Fibroblast of mammary gland (primary cell): Measurements from ENCODE around the gene GBX2.

ENCODE experiments used
- DNase-seq: peaks from one replicate; pipeline ENCODE4 v3.0.0-alpha.2; 2010; ENCODE audit warnings: low read depth
- H3K4me3 ChIP-seq: 2 replicates; pipeline ENCODE4 v1.5.1; 2011; ENCODE audit warnings: low read depth, mild to moderate bottlenecking, low read length, moderate library complexity; ENCODE audit not compliant: control insufficient read depth
- TF ChIP-seq, protein P1 (sequence below): conservative IDR thresholded peaks from 2 replicates; pipeline ENCODE4 v1.5.1; 2011; ENCODE audit warnings: low read depth, low read length, inconsistent platforms; ENCODE audit not compliant: control insufficient read depth, insufficient read depth

The GBX2 gene

DNA sequence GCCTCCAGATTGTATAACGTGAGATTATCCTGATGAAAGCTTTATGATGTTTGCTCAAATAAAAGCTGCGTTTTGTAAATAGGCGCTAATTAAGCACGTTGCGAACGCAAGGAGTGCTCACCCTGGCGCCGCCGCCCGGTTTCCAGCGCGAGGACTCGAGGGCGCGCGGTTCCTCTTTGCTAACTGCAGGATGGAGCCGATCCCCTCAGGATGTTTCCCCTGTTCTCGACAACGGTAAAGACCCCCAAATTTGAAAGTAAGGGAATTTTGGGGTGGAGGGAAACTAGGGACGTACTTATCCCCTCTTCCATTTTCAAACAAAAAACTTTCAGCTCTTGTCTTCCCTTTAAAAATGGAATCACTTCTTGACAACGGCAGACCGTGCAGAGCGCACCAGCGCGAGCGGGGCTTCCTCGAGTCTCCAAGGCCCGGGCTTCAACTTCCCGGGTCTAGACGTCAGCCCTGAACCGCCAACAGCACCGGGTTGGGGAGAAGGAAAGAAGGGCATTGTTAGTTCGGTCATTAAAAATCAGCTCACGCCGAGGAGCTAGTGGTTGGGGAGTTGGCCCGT, 1.1 kb upstream of the GBX2 start:
- no peak for DNase-seq
- no peak overlapping the region for H3K4me3 ChIP-seq
- TF ChIP-seq, protein P1, sequence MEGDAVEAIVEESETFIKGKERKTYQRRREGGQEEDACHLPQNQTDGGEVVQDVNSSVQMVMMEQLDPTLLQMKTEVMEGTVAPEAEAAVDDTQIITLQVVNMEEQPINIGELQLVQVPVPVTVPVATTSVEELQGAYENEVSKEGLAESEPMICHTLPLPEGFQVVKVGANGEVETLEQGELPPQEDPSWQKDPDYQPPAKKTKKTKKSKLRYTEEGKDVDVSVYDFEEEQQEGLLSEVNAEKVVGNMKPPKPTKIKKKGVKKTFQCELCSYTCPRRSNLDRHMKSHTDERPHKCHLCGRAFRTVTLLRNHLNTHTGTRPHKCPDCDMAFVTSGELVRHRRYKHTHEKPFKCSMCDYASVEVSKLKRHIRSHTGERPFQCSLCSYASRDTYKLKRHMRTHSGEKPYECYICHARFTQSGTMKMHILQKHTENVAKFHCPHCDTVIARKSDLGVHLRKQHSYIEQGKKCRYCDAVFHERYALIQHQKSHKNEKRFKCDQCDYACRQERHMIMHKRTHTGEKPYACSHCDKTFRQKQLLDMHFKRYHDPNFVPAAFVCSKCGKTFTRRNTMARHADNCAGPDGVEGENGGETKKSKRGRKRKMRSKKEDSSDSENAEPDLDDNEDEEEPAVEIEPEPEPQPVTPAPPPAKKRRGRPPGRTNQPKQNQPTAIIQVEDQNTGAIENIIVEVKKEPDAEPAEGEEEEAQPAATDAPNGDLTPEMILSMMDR = no peak

DNA sequence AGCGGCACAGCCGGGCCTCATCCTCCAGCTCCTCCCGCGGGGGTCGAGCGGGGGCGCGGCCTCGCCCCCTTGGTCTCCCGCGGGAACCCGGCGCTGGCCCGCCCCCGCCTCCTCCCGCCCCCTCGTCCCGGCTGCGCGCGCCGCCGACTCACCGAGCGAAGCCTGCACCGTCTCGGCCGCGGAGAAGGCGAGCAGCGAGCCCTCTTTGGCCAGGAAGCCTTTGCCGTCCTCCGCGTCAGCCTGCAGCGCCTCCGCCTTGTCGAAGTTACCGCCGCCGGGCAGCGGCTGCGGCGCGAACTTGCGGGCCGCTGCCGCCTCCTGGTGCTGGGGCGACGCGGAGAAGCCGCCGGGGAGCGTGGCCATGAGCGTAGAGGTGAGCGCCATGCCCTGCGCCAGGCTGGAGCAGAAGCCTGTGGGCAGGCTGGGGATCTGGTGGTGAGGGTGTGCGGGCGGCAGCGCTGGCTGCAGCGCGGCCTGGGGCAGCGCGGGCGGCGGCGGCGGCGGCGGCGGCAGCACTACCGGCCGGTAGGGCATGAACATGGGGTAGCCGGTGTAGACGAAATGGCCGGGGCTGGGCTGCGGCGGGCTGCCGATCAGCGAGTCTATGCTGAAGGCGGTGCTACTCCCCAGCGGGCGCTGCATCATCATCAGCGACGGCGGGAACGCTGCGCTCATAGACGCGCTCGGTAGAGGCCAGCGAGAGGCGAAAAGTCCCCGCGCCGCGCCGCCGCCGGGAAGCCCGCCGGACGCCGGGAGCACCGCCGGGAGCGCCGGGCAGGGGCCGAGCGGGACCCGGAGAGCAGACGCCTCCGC, 683 bp downstream of the GBX2 start:
- DNase-seq = peak; percentile 45
- H3K4me3 ChIP-seq = no peak overlapping the region
- TF ChIP-seq, protein P1 = no peak

DNA sequence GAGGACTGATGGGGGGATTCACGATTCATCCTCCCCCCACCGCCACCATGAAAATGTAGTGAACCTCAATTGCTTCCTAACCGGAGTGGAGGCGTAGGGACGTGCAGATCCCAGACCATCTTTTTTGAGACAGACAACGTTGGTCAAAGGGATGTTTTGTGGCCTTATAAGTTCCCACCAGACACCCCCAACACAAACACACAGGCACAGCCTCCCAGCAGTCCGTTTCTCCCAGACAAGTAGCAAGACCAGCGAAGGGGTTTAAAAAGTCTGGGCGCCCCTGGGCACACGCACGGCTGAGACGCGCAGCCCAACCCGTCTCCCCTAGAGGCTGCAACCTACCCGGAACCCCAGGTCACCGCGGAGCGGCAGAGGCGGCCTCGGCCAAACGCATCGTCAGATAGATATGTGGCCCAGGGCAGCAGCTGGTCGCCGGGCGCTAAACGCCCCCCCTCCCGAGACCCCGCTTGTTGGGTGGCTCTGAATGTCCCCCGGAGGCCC, 1.3 kb downstream of the GBX2 start:
- TF ChIP-seq, protein P1 = no peak
- DNase-seq = no peak
- H3K4me3 ChIP-seq = no peak overlapping the region

DNA sequence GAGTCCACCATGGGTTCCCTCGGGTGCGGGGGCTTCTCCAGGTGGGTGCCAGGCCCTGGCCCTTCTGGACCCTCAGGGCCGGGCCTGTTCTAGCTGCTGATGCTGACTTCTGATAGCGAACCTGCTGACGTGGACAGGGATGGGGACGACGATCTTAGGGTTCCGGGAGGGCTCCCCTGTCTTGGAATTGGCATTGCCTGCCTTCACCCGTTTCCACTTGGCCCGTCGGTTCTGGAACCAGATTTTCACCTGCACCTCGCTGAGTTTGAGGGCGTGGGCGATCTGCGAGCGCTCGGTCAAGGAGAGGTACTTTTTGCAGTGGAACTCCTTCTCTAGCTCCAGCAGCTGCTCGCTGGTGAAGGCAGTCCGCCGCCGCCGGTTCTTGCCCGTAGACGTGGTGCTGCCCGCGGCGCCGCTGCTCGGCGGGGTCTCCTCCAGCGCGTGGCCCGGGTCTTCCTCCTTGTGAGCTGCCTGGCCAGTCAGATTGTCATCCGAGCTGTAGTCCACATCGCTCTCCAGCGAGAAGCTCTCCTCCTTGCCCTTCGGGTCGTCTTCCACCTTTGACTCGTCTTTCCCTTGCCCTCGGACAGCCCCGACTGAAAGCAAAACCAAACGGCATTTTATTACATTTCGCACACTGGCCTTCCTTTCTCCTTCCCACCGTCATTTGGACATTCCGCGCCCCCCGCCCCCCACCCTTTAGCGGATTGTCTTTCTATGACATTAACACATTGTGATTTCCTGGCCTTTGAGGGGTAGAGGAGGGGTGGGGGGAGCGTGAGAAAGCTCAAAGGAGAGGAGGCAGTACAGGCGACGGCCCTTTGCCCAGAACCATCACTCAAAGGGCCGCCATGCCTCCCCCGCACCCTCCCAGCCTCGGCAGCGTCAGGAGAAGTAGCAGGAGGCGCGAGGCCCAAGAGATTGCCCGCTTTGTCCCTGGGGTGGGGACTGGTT, 2.1 kb downstream of the GBX2 start:
- no peak for DNase-seq
- TF ChIP-seq, protein P1 = no peak
- H3K4me3 ChIP-seq = no peak overlapping the region

DNA sequence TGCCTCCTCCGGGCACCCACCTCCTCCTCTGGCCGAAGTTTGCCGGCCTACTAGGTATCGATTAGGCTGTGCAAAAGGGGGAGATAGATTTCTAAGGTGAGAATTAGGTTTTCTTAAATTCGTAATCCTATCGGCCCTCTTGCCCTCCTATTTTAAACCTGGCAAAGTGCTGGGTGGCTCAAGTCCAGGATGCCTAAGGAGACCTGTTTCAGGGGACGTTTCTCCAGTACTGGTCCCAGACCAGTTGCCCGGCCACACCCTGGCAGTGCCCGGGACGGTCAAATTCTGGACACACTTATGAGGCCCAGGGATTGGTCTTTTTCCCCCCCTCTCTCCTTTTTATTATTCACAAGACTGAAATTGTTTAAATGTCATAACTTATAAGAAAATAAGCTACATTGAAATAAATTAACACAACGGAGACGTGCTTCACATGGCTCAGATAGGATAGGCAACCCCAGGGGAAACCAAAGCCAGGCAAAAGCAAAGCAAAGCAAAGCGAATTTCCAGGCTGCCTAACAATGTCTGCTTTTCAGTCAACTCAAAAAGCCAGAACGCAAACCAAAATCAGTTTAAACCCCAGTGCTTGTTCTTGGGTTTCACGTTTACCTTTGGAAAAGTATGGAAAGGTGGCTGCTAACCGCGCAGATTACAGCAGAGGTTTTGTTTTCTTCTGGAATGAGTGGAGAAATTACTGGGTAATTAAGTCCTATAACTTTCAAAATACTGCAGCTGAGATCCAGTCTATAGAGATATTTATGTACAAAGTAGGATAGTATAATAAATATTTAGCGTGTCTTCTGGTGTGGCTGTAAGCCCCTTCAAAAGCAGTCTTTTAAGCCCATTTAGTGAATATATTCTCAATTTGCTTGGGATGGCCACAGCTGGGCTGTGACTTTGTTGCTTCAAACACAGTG, 3.0 kb downstream of the GBX2 start:
- TF ChIP-seq, protein P1 = no peak
- H3K4me3 ChIP-seq = no peak overlapping the region
- DNase-seq = no peak
